Common myeloid progenitor, CD34-positive (primary cell): ENCODE measurements around the gene UMAD1.

Experiments used
- CTCF ChIA-PET: fragments of 350-600 bp; sonication (Branson Sonifier 250); formaldehyde crosslinking; loops from one replicate; lab custom pipeline; 2021; ENCODE audit warnings: antibody characterized with exemption; lab: Charles Lee
- POLR2A ChIA-PET: fragments of 350-600 bp; sonication (Branson Sonifier 250); formaldehyde crosslinking; loops from one replicate; lab custom pipeline; 2021; ENCODE audit warnings: antibody characterized with exemption; lab: Charles Lee
- DNase-seq, 3 donors: peaks; one replicate each; pipeline versions ENCODE4 v3.0.0 to v3.0.0-alpha.2; 2013
- H3K27ac ChIP-seq, 2 experiments: 1 replicate in 1 of 2; 2 replicates in 1 of 2; pipeline ENCODE4 v1.7.0; 2013; ENCODE audit warnings: inconsistent platforms in 2 of 2, low read length in 2 of 2, mild to moderate bottlenecking in 2 of 2, low read depth in 1 of 2, moderate library complexity in 1 of 2; ENCODE audit not compliant: severe bottlenecking in 2 of 2, insufficient read depth in 1 of 2, poor library complexity in 1 of 2
- H3K27me3 ChIP-seq, 5 experiments: replicated peaks in 2 of 5; 1 replicate in 3 of 5; 2 replicates in 2 of 5; pipeline versions ENCODE4 v1.6.1 to v1.7.0; 2013; ENCODE audit warnings: low read length in 4 of 5, mild to moderate bottlenecking in 2 of 5, moderate library complexity in 2 of 5, inconsistent platforms in 1 of 5; ENCODE audit not compliant: insufficient read depth in 5 of 5, control insufficient read depth in 4 of 5
- H3K36me3 ChIP-seq, 4 experiments: 1 replicate in 2 of 4; 2 replicates in 2 of 4; pipeline versions ENCODE4 v1.6.1 to v1.7.0; 2013; ENCODE audit warnings: low read length in 3 of 4, control low read depth in 1 of 4, mild to moderate bottlenecking in 1 of 4; ENCODE audit not compliant: control insufficient read depth in 4 of 4, insufficient read depth in 4 of 4
- H3K4me1 ChIP-seq, 4 experiments: 1 replicate in 3 of 4; 2 replicates in 1 of 4; pipeline versions ENCODE4 v1.6.1 to v1.7.1; 2013; ENCODE audit warnings: low read length in 3 of 4, mild to moderate bottlenecking in 3 of 4, control low read depth in 1 of 4, inconsistent platforms in 1 of 4, moderate library complexity in 1 of 4; ENCODE audit not compliant: control insufficient read depth in 4 of 4, insufficient read depth in 4 of 4; ENCODE audit errors: control extremely low read depth in 1 of 4
- H3K4me3 ChIP-seq, 7 experiments: 1 replicate in 4 of 7; 2 replicates in 3 of 7; pipeline versions ENCODE4 v1.5.1 to v1.7.0; 2013; ENCODE audit warnings: mild to moderate bottlenecking in 7 of 7, low read length in 6 of 7, moderate library complexity in 6 of 7, inconsistent platforms in 2 of 7, low read depth in 2 of 7, control low read depth in 1 of 7; ENCODE audit not compliant: insufficient read depth in 4 of 7, control insufficient read depth in 1 of 7; ENCODE audit errors: extremely low read depth in 1 of 7
- H3K9me3 ChIP-seq, 5 experiments: 1 replicate in 4 of 5; 2 replicates in 1 of 5; pipeline versions ENCODE4 v1.6.1 to v1.7.1; 2013; ENCODE audit warnings: low read length in 4 of 5, mild to moderate bottlenecking in 2 of 5, inconsistent platforms in 1 of 5, low read depth in 1 of 5, moderate library complexity in 1 of 5; ENCODE audit not compliant: control insufficient read depth in 4 of 5, insufficient read depth in 2 of 5; ENCODE audit errors: control extremely low read depth in 1 of 5
- WGBS: methylation state at CpG from one replicate; pipeline ENCODE4 v1.1.5; 2013; ENCODE audit not compliant: insufficient coverage; 5-methylcytosine and 5-hydroxymethylcytosine counted together

The UMAD1 gene

GRCh38 chr7:7630626-7631329 lies 9.8 kb upstream of the UMAD1 start:
- H3K9me3 ChIP-seq: peaks cover 0 to 17% (median 4%) of the 10 kb centered on the region in 5 experiments
- H3K4me3 ChIP-seq: no peak overlapping the region
- CTCF ChIA-PET: no interaction called here
- DNase-seq: no peak
- peaks cover 0 to 3% (median 1%) of the 10 kb centered on the region in 4 experiments for H3K36me3 ChIP-seq
- WGBS: 100% methylated on average over 1 of the region's 1 CpG
- H3K4me1 ChIP-seq: no peaks in the 10 kb centered on the region
- no peak overlapping the region for H3K27ac ChIP-seq
- H3K27me3 ChIP-seq: no peaks in the 10 kb centered on the region
- POLR2A ChIA-PET: interaction anchor here (0.7 kb wide), 1 partner anchor 21 kb away, joined by 3 read pairs; no protein-coding TSS in a partner anchor

GRCh38 chr7:7639421-7639820 lies 1.1 kb upstream of the UMAD1 start:
- ChIA-PET POLR2A (no interaction called here), CTCF (interaction anchor here (0.7 to 1.2 kb wide), 2 partner anchors 41 to 45 kb away, joined by 3 read pairs; no protein-coding TSS in a partner anchor)
- H3K9me3 ChIP-seq: no peaks in the 10 kb centered on the region
- peak overlapping the region; percentile 53 to 85 for H3K27ac ChIP-seq
- H3K27me3 ChIP-seq: no peaks in the 10 kb centered on the region
- WGBS: no CpG with 5 or more reads among the region's 5 CpGs
- DNase-seq: peak in 2 of 3 donors; percentile 21 to 23
- H3K4me3 ChIP-seq: peak overlapping the region in 6 of 7 experiments; percentile 94 to 100 (median 97)
- H3K4me1 ChIP-seq: peaks cover 4 to 20% (median 15%) of the 10 kb centered on the region in 4 experiments
- peaks cover 4 to 7% (median 7%) of the 10 kb centered on the region in 4 experiments for H3K36me3 ChIP-seq

DNA sequence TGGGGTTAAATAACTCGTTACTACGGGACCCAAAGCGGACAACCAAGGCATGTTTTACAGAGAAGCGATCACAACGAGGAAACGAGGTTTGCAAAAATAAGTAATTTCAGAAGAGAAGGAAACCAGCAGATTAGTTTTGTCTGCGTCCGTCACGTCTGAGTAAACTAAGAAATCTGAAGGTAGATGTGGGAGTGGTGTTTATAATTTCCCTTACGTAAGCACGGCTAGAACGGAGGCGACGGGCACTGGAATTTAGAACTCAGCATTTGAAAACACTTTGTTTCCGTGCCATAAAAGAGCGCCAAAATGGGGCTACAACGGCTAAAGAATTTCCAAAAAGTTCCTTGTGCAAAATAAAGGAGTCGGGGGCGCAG lies 718 bp upstream of the UMAD1 start:
- Histone ChIP-seq H3K36me3 (peaks cover 4 to 7% (median 7%) of the 10 kb centered on the region in 4 experiments), H3K9me3 (no peaks in the 10 kb centered on the region), H3K4me1 (peaks cover 4 to 20% (median 15%) of the 10 kb centered on the region in 4 experiments), H3K27ac (peak overlapping the region; percentile 53 to 85), H3K27me3 (no peaks in the 10 kb centered on the region), H3K4me3 (peak overlapping the region; percentile 94 to 100 (median 96))
- CTCF ChIA-PET: interaction anchor here (1.0 to 1.8 kb wide), 3 partner anchors 27 to 45 kb away, joined by 3 read pairs; no protein-coding TSS in a partner anchor
- peak; percentile 32 to 75 (median 66) for DNase-seq
- POLR2A ChIA-PET: interaction anchor here (0.7 kb wide), 1 partner anchor 41 kb away, joined by 5 read pairs; no protein-coding TSS in a partner anchor
- 0% methylated on average over 18 of the region's 19 CpGs for WGBS

GRCh38 chr7:7641129-7641663 lies 644 bp downstream of the UMAD1 start:
- DNase-seq: no peak
- peak overlapping the region; percentile 72 to 88 for H3K27ac ChIP-seq
- no peaks in the 10 kb centered on the region for H3K9me3 ChIP-seq
- ChIA-PET CTCF (interaction anchor here (0.7 to 1.8 kb wide), 8 partner anchors 25 to 394 kb away, joined by 3 to 8 read pairs (median 3); no protein-coding TSS in a partner anchor), POLR2A (interaction anchor here (0.7 to 0.9 kb wide), 2 partner anchors 73 to 620 kb away, joined by 3 to 4 read pairs; no protein-coding TSS in a partner anchor)
- H3K4me3 ChIP-seq: peak overlapping the region; percentile 94 to 100 (median 96)
- 9% methylated on average over 22 of the region's 22 CpGs for WGBS
- H3K36me3 ChIP-seq: peaks cover 3 to 6% (median 4%) of the 10 kb centered on the region in 4 experiments
- peaks cover 4 to 20% (median 15%) of the 10 kb centered on the region in 4 experiments for H3K4me1 ChIP-seq
- no peaks in the 10 kb centered on the region for H3K27me3 ChIP-seq

DNA sequence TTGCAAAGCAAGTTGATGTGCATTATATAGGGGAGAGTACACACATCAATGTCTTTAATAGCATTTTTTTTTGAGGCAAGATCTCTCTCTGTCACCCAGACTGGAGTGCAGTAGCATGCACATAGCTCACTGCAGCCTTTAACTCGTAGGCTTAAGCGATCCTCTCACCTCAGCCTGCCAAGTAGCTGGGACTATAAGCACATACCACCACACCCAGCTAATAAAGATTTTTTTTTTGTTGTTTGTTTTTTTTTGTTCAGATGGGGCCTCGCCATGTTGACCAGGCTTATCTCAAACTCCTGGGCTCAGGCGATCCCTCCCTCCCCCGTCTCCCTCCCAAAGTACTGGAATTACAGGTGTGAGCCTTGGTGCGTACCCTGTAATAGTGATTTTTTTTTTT lies 1.5 kb downstream of the UMAD1 start:
- Histone ChIP-seq H3K36me3 (peaks cover 0 to 4% (median 2%) of the 10 kb centered on the region in 4 experiments), H3K4me3 (peak overlapping the region in 2 of 7 experiments; percentile 99 to 100), H3K27me3 (no peaks in the 10 kb centered on the region), H3K4me1 (peaks cover 4 to 20% (median 15%) of the 10 kb centered on the region in 4 experiments), H3K9me3 (peaks cover 0 to 4% (median 0%) of the 10 kb centered on the region in 5 experiments), H3K27ac (peak overlapping the region; percentile 48 to 88)
- no CpG with 5 or more reads among the region's 6 CpGs for WGBS
- DNase-seq: no peak
- ChIA-PET POLR2A (no interaction called here), CTCF (interaction anchor here (0.6 to 1.7 kb wide), 5 partner anchors 26 to 639 kb away, joined by 3 to 8 read pairs (median 4); no protein-coding TSS in a partner anchor)

DNA sequence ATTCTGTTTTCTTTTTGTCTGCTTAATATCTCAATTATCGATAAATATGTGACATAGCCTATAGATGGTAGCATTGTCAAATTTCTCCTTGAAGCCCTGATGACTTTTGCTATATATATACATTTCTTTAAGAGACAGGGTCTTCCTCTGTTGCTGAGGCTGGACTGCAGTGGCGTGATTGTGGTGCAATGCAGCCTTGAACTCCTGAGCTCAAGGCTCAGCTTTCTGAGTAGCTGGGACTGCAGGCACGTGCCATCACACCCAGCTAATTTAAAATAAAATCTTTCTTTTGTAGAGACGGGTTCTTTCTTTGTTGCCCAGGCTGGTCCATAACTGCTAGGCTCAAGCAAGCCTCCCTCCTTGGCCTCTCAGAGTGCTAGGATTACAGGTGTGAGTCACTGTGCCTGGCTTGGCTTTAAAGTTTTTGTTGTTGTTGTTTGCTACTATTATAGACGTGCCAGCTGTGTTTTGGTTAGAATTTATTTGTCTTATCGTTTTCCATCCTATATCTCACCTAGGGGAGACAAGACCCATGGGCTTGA lies 7.0 kb downstream of the UMAD1 start:
- H3K27me3 ChIP-seq: no peaks in the 10 kb centered on the region
- ChIA-PET POLR2A (no interaction called here), CTCF (interaction anchor here (1.6 kb wide), 1 partner anchor 34 kb away, joined by 3 read pairs; no protein-coding TSS in a partner anchor)
- peaks cover 0 to 4% (median 1%) of the 10 kb centered on the region in 4 experiments for H3K36me3 ChIP-seq
- no peak overlapping the region for H3K4me3 ChIP-seq
- peaks cover 0 to 4% (median 0%) of the 10 kb centered on the region in 5 experiments for H3K9me3 ChIP-seq
- no peak for DNase-seq
- no peaks in the 10 kb centered on the region for H3K4me1 ChIP-seq
- no peak overlapping the region for H3K27ac ChIP-seq
- no CpG with 5 or more reads among the region's 6 CpGs for WGBS
